Measurements from ENCODE around the gene MLN.

- TF ChIP-seq, protein P1, sequence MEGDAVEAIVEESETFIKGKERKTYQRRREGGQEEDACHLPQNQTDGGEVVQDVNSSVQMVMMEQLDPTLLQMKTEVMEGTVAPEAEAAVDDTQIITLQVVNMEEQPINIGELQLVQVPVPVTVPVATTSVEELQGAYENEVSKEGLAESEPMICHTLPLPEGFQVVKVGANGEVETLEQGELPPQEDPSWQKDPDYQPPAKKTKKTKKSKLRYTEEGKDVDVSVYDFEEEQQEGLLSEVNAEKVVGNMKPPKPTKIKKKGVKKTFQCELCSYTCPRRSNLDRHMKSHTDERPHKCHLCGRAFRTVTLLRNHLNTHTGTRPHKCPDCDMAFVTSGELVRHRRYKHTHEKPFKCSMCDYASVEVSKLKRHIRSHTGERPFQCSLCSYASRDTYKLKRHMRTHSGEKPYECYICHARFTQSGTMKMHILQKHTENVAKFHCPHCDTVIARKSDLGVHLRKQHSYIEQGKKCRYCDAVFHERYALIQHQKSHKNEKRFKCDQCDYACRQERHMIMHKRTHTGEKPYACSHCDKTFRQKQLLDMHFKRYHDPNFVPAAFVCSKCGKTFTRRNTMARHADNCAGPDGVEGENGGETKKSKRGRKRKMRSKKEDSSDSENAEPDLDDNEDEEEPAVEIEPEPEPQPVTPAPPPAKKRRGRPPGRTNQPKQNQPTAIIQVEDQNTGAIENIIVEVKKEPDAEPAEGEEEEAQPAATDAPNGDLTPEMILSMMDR (IDR thresholded peaks at IDR 0.05) = no peak
- TF ChIP-seq POLR2A (IDR thresholded peaks at IDR 0.05) = no peak
Observed at GRCh38 chr6:33823806-33824205, 20.0 kb upstream of the MLN start.

All from thyroid gland (tissue), 4 donors.